HG03025 (cell line): Measurements from ENCODE around the gene SLC39A12.
"Not testable (repeated sequence)": the region's sequence is repeated elsewhere in the genome, so short reads cannot be mapped to it uniquely, and the experiment has no call there.

ENCODE experiments used
- ATAC-seq: cut with Tn5 transposase; IDR thresholded peaks from one replicate; pipeline ENCODE4 v1.9.1; 2021; ENCODE audit warnings: mild to moderate bottlenecking, moderate library complexity; ENCODE audit not compliant: unreplicated experiment, low FRiP score

Gene SLC39A12

DNA sequence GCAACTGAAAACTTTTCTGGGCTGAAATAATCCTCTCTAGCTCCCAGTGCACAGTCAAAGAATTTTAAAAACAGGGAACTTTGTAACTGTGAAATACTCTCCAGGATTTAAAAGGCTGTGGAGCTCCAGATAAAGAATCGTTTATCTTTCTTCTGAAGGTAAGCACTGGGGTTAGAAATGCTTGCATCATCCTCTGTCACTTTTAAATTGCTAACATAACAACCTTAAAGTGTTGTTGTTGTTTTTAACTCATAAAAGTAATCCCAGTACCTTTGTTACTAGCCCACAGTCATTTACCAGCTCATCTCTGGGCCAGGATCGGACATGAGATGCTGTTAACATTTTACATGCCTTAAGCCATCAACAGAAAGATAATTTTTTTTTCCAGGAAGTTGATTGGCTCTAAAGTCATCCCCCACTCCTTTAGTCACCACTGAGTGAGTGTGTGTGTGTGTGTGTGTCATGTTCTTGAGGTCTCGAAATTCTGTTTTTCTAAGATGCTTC, at the start of gene SLC39A12:
Gene SLC39A12 (plus strand): TSS at position 51 of the 504 bp plus-strand sequence. CDS start 1,359 bp downstream, outside the sequence.
- no peak for ATAC-seq

DNA sequence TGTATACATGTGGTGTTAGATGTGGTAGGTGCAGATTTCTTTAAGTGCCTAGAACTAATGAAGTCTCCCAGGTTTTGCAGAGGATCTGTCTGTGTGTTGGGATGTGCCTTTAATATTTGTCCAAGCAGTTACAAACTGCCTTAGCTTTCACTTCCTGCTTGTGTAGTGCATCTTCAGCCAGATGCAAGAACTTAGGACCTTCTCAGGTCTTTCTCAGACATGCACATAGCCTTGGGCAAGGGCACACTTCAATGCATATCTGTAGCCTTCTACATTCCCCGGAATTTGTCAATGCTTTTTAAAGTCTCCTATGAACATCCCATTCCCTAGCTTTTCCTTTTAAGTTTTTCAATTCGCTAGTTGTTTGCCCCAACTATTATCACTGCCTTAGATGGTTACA, 47.2 kb upstream of the SLC39A12 start:
- no peak for ATAC-seq

DNA sequence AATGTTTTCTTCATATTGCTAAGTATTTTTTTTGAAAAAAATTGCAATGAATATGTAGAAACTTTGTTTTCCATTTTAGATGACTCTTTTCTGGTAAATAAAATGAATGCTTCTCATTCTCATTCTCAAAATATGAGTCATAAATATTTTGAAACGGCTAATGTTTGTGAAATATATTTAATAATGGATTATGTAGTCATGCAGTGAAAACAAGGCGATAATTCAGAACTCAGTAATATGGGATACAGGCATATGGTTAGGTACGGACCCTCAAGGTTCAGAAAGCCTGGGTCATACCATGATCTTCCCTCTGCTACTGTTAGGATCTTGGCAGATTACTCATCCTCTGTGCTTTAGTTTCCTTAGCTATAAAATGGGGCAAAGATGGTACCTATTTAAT, 46.2 kb upstream of the SLC39A12 start:
- no peak for ATAC-seq

DNA sequence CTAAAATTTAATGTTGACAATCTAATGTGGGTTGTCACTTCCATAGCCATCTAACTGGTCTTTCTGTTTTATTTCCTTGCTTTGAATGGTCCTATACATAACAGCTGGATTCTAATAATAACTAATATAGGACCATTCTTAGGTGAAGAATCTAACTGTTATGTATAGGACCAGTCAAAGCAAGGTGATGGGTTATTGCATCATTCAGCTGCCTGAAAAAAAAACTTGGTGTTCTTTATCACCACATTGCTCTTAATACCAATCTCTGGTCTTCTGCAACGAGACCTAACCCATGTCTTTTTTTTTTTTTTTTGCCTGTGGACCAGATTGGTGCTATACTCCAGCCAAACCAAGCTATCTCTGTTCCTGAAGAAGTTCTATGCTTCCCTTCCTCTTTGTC, 45.7 kb upstream of the SLC39A12 start:
- no peak for ATAC-seq

DNA sequence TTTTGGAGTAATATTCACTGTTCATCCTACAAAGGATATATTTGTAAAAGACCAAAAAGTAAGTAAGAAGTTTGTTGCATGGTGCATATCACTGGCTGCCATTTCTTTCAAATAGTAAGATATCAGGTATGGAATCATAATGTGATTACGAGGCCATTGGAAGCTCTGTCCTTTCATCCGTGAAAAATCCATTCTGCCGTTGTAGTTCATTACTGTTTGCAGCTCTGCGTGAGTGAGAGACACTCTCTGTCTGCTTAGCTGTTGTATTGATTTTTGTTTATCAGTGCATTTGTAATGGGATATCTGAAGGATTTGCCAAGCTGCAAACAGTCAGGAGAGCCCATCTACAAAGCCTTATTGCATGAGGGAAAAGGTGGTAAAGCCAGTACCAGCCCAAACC, 44.1 kb upstream of the SLC39A12 start:
- ATAC-seq: no peak

DNA sequence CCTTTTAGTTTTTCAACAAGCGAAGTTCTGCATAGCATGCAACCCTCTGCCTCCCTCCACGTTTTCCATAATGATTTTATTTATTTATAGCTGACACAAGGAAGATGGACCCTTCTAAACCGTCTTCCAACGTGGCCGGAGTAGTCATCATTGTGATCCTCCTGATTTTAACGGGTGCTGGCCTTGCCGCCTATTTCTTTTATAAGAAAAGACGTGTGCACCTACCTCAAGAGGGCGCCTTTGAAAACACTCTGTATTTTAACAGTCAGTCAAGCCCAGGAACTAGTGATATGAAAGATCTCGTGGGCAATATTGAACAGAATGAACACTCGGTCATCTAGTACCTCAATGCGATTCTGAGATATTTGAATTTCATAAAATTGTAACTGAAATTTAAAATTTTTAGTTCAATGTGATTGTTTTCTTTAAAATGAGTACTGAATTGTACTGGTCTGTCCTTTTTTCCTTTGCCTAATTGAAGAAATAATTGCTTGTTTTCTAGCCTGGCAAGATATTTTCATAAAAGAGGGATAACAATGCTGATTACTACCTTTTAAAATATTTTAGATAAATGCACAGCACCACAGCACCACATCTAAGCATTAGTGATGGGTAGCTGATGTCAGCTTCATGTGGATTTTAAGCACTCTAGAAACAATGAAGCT, 41.5 kb upstream of the SLC39A12 start:
- ATAC-seq: no peak

DNA sequence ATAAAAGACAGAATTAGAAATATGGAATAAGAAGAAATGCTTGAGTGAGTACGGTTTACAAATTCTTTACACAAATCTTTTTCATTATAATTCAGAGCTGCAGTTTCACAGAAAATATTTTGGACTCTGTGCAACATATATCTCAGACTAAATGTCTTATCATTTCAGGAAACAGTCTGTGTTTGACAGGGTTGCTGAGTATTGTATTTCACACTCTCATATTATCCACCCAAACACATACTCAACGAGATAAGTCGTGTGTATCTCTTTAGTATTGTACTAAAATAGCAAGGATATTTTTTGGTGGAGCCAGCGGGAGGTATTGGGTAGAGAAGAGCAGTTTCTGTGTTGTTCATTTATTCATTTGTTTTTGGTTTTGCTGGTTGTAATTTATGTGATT, 39.0 kb upstream of the SLC39A12 start:
- no peak for ATAC-seq

DNA sequence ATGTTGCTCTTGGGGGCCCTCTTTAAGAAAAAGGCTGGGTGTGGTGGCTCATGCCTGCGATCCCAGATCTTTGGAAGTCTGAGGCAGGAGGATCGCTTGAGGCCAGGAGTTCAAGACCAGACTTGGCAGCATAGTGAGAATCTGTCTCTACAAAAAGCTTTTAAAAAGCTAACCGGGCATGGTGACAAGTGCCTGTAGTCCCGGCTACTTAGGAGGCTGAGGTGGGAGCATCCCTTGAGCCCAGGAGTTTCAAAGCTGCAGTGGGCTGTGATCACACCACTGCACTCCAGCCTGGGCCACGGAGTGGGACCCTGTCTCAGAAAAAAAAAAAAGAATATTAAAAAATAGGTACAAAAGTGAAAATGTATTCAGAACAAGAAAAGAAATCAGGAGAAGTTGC, 38.1 kb upstream of the SLC39A12 start:
- ATAC-seq: no peak

DNA sequence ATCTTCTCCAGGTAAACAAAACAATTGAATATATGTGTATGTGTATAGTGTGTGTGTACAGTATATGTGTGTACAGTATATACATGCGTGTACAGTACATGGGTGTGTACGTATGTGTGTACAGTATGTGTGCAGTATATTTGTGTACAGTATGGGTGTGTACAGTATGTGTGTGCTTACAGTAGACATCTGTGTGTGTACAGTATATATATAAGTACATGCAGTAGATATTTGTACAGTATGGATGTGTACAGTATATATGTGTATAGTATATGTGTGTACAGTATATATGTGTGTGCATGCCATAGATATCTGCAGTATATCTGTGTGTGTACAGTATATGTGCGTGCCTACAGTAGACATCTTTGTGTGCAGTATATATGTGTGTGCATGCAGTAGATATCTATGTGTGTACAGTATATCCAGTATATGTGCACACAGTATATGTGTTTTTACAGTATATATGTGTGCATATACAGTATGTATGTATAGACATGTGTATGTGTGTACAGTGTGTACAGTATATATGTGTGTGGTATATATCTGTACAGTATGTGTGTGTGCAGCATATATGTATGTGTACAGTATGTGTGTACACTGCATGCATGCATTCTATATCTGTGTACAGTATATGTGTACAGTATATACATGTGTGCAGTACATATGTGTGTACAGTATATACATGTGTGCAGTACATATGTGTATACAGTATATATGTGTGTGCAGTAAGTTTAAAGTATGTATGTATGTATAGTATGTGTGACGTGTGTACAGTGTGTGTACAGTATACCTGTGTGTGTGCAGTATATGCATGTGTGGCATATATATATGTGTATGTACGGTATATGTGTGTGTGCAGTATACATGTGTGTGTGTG, 37.3 kb upstream of the SLC39A12 start:
- no peak for ATAC-seq

DNA sequence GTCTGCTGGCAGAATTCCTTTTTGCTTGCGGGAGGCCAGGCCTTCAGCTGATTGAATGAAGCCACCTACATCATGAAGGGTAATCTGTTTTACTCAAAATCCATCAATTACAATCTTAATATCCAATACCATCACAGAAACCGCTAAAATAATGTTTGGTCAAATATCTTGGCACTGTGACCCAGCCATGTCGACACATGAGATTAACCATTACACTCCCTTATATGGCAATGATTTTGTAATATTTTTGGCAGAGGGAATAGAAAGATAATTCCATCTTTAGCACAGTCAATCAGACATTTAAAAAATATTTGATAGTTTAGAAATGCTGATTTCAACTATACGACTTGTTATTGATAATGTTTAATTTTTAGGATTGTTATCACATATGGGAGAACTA, 36.5 kb upstream of the SLC39A12 start:
- no peak for ATAC-seq

DNA sequence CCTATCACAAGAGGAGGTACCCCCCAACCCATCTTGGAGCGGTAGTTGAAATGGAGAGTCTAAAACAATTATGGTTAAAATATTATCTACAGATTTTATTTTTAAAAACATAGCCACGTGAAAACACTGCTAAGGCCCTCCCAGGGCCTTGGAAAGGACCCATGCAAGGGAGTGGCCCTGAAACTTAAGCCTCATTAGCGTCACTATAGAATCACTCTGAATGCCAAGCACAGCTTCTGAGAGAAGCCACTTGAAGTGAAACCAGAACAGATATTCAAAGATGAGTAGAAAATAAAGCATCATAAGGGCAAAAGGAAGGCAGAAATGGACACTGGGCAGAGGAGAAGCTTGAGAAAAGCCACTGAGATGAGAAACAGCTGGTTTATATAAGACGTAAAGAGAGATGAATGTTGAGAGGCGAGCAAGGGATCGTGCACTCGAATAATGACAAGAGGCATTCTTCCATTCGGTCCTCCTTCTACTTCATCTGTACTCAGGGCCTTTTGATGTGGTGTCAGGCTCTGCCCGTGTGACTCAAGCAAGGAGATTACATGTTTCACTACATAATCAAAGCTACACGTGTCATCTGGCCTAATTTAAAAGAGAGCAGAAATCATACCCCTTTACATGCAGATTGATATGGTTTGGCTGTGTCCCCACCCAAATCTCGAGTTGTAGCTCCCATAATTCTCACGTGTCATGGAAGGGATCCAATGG, 33.4 kb upstream of the SLC39A12 start:
- no peak for ATAC-seq

DNA sequence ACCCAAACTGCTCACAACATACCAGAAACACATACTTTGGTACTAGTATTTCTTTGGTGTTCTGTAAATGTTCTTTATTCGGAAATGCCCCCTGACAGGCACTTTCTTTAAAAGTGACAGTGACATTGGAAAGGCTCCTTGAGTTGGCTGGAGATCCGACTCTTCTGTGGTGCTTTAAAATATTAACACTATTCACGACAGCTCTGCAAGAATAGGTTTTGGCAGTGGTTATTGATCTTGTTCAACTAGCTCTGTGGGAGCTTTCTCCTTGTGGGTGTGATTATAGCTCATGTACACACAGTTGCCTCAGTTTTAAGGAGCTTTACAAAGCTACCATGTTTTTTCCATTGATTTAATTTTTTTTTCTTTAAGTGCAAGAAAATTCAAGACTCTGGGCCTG, 30.3 kb upstream of the SLC39A12 start:
- no peak for ATAC-seq

DNA sequence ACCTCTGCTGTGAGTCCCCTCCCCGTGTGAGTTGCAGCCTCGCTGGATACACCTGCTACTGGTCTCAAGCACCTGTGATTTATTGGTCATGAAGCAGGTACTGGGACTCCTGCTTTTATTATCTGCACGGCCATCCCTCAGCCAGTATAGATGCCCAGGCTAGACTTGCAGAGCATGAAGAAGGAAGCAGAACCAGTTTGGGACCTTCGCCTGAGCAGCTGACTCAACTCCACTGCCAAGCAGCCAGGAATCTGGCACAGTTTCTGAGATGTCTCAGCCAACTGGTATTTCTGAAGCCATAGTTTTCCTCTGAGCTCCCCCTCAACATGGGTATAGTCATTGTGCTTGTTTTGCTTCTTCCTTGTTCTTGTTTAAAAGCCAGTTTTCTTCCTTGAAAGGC, 28.0 kb upstream of the SLC39A12 start:
- no peak for ATAC-seq

DNA sequence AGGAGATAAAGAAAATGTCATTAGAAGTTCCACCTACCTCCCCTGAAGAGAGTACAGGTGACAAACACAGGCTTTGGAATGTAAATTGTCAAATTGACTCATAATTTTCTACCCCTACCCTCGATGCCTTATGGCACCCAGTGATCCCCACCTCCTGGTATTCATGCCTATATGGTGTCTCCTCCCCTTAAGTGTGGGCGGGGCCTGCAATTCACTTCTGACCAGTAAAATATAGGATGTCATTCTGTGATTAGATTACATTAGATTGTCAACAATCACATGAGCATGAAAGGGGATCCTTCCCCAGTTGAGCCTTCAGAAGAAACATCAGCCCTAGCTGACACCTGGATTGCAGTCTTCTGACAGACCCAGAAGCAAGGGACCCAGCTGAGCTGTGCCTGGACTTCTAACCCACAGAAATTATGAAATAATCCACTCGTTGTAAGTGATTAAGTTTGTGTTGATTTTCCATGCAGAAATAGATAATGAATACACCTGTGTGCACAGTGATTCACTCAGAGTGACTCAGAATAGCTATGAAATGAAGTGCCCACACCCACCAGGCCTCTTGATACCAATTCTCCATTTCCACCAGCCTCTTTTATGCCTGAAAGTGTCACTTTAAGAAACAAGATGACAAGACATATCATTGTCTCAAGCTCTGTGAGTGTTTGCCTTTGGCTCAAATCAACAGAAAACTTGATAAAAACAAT, 8.5 kb upstream of the SLC39A12 start:
- no peak for ATAC-seq

DNA sequence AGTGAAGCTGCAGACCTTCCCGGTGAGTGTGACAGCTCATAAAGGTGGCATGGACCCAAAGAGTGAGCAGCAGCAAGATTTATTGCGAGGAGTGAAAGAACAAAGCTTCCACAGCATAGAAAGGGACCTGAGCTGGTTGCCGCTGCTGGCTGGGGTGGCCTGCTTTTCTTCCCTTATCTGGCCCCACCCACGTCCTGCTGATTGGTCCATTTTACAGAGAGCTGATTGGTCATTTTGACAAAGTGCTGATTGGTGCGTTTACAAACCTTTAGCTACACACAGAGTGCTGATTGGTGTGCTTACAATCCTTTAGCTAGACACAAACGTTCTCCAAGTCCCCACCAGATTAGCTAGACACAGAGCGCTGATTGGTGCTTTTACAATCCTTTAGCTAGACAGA, 1.4 kb upstream of the SLC39A12 start:
- ATAC-seq: not testable (repeated sequence)

DNA sequence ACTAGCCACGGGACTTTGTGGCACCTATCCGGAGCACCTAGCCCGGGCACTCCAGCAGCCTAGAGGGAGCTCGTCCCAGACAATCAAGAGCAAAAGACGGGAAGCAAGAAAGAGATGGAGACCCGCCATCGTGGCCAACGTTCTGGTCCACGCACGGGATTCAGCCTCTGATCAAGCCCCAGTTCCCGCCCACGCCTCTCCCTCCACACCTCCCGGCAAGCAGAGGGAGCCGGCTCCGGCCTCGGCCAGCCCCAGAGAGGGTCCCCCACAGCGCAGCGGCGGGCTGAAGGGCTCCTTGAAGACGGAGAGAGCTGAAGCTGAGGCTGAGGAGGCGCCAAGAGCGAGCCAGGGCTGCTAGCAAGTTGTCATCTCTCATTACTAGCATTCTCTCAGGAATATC, 992 bp upstream of the SLC39A12 start:
- no peak for ATAC-seq

DNA sequence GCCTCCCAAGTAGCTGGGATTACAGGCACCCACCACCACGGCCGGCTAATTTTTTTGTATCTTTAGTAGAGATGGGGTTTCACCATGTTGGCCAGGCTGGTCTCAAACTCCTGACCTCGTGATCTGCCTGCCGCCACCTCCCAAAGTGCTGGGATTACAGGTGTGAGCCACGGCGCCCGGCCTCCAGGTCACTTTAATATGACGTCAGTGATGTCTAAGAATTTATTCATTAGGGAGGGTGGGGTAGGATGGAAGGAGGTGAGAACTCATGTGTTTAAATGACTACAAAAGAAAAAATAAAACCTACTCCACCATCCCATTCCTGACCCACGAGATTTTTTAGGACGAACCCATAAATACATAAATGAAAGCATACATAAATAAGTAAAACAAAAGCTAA, 2.7 kb downstream of the SLC39A12 start:
- ATAC-seq: not testable (repeated sequence)

DNA sequence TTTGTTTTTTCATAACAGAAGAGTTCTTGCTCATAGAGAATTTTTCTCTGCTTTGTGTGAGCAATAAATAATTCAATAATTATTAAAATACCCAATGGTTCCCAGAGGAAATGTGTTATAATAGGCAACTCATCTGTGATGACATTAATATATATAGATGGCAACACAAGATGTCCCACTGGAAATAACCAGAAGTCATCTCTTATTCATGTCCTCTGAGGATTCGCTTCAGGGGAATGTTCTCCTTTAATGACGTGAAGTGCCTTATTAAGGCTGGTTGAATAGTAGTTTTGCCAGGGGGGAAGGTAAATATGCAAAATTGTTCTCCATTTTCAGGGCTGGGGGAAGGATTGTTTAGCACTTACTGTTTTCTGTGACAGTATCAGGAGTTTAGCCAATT, 3.1 kb downstream of the SLC39A12 start:
- ATAC-seq: no peak

DNA sequence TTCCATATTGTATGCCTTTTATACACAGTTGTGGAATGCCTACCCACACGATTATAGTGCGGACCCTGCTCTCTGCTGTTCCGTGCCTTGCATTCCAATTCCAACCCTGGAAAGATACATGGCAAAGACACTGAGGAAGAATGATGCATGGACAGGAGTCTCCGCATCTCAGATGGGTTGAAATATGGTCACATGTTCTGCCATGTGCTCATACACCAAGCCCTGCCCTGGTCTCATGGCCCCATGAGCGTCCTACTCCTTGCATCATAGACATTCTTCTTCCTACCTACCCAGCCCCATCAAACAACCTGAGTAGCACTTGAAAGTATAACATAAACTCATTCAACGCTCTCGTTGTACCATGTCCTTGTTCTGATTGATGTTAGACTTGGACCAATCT, 6.3 kb downstream of the SLC39A12 start:
- ATAC-seq: no peak

DNA sequence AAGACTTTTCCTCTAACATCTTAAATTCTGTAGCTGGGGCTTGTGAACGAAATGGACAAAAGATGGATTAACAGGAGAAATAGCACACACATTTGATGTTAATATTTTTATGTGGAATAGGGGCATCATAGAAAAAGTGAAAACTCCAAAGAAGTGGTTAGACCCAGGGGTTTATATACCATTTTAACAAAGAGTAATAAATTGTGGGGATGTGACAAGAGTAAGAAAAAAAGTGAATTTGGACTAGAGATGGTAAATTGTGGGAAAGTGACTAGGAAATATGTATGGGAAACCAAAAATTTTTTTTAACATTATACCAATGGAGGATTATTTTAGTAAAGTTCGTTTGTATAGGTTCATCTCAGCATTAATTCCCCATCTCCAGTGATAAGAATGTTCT, 8.2 kb downstream of the SLC39A12 start:
- ATAC-seq: no peak
